Measurements from ENCODE around the gene COL9A3.

DNA sequence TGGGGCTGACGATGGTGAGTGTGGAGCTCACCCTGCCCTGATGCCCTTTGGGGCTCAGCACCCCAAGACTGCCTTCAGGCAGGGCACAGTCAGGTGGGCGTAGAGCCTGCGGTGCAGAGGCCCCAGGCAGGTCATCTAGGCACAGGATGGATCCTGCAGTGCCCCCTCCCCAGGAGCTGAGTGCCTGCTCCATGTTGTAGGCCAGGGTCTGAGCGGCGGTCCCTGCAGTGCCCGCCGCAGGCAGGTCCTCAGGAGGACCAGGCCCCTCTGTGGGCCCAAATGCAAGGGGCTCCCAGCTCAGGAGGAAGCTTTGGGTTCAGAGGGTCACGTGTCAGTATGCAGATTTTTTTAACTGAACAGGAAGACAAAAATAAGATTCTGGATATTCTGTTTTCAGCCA is 17.8 kb upstream of the COL9A3 start:
- TF ChIP-seq CTCF (IDR thresholded peaks at IDR 0.05; ENCODE audit: poor library complexity), result no peak
- no peak for TF ChIP-seq EZH2 (IDR thresholded peaks at IDR 0.05; ENCODE audit: borderline replicate concordance)

All from hepatocyte (in vitro differentiated cells).